Smooth muscle cell (in vitro differentiated cells): ENCODE results near the gene EMC1. TPM values are rescaled to one million over a fixed set of nuclear protein-coding genes. Genes with fewer than 3 reads are reported as not detected.

ENCODE experiments used
- DNase-seq: peaks from one replicate; lab custom pipeline; 2025; ENCODE audit not compliant: unreplicated experiment; lab: John Stamatoyannopoulos, UW
- H2AFZ ChIP-seq: fragments of 200-600 bp; sonication (generic); 2 replicates; pipeline ENCODE4 v1.6.0; 2016; ENCODE audit warnings: antibody characterized with exemption, low read depth, mild to moderate bottlenecking
- H3F3A ChIP-seq: fragments of 200-600 bp; sonication (generic); 2 replicates; pipeline ENCODE4 v1.6.0; 2017; ENCODE audit warnings: antibody characterized with exemption, low read depth
- H3K27ac ChIP-seq: fragments of 200-600 bp; sonication (generic); 2 replicates; pipeline ENCODE4 v1.5.1; 2016; ENCODE audit warnings: low read depth, mild to moderate bottlenecking
- H3K27me3 ChIP-seq: fragments of 200-600 bp; sonication (generic); 2 replicates; pipeline ENCODE4 v1.6.1; 2016; ENCODE audit warnings: low read depth, mild to moderate bottlenecking
- H3K36me3 ChIP-seq: fragments of 200-600 bp; sonication (generic); 2 replicates; pipeline ENCODE4 v1.5.1; 2016; ENCODE audit warnings: low read depth
- H3K4me1 ChIP-seq: fragments of 200-600 bp; sonication (generic); 2 replicates; pipeline ENCODE4 v1.5.1; 2016; ENCODE audit warnings: low read depth
- H3K4me2 ChIP-seq: fragments of 200-600 bp; sonication (generic); 2 replicates; pipeline ENCODE4 v1.6.0; 2016; ENCODE audit warnings: mild to moderate bottlenecking
- H3K4me3 ChIP-seq: fragments of 200-600 bp; sonication (generic); 2 replicates; pipeline ENCODE4 v1.5.1; 2016; ENCODE audit warnings: mild to moderate bottlenecking
- H3K79me2 ChIP-seq: fragments of 200-600 bp; sonication (generic); 2 replicates; pipeline ENCODE4 v1.6.0; 2016; ENCODE audit warnings: low read depth, mild to moderate bottlenecking
- H3K9ac ChIP-seq: fragments of 200-600 bp; sonication (generic); 2 replicates; pipeline ENCODE4 v1.6.0; 2016; ENCODE audit warnings: low read depth
- H3K9me3 ChIP-seq: fragments of 200-600 bp; sonication (generic); replicated peaks from 2 replicates; pipeline ENCODE4 v1.5.1; 2016; ENCODE audit warnings: low read depth
- H4K20me1 ChIP-seq: fragments of 200-600 bp; sonication (generic); 2 replicates; pipeline ENCODE4 v1.6.0; 2016; ENCODE audit warnings: low read depth
- CTCF ChIP-seq: fragments of 200-600 bp; sonication (generic); IDR thresholded peaks from 2 replicates; pipeline ENCODE4 v1.5.1; 2017; ENCODE audit warnings: borderline replicate concordance, mild to moderate bottlenecking, antibody characterized with exemption; ENCODE audit not compliant: insufficient read depth, poor library complexity, severe bottlenecking
- WGBS: methylation state at CpG from one replicate; pipeline ENCODE4 v1.1.7; 2016; ENCODE audit warnings: low lambda C conversion rate; 5-methylcytosine and 5-hydroxymethylcytosine counted together
- polyA plus RNA-seq: library from polyadenylated mRNA; unstranded; fragments of >200 nt; fragmentation: Nextera tagmentation; extraction: Ambion mirVana; gene quantifications from 2 replicates; pipeline ENCODE4 v1.2.1, GENCODE V29; 2016
- total RNA-seq: library from RNA; depleted of rRNA; stranded (reverse); fragments of >200 nt; gene quantifications from 2 replicates; pipeline ENCODE4 v1.2.3, GENCODE V29; 2014

Gene EMC1
- total and polyA plus RNA-seq, 2 experiments from 2014 or later: 48.8 to 54.4 TPM

- DNase-seq: no peak
- Histone ChIP-seq H3K9ac (no peak overlapping the region), H3F3A (no peaks in the 10 kb centered on the region), H3K36me3 (no peaks in the 10 kb centered on the region), H3K4me1 (peaks cover 19% of the 10 kb centered on the region), H3K9me3 (no peaks in the 10 kb centered on the region), H3K27me3 (no peaks in the 10 kb centered on the region), H2AFZ (no peak overlapping the region), H3K4me2 (no peak overlapping the region), H3K79me2 (peaks cover 47% of the 10 kb centered on the region), H3K27ac (no peak overlapping the region), H4K20me1 (peaks cover 6% of the 10 kb centered on the region), H3K4me3 (no peak overlapping the region)
- 97% methylated on average over 4 of the region's 4 CpGs for WGBS
- no peak for TF ChIP-seq CTCF
Observed at GRCh38 chr1:19255288-19255687, 4.0 kb upstream of the EMC1 start.

DNA sequence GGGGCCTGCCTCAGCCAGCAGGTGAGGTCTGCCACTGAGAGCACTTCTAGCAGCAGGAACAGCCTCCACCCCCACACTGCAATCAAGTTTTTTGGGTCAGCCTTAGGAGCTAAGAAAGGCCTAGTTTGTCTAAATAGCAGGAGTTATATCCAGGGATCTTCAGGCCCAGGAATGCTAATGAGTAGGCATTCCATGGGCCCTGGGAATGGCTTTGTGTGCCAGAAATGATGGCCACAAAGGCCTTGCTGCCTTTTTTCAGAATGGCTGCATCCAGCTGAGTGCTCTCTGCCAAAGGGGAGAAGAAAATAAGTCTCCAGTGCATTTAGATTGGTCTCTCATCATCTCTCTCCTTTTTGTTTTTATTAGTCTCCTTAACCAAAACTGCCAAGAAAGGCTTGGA lies 3.1 kb upstream of the EMC1 start:
- H3K79me2 ChIP-seq: peaks cover 55% of the 10 kb centered on the region
- H3K9ac ChIP-seq: no peak overlapping the region
- H3K9me3 ChIP-seq: no peaks in the 10 kb centered on the region
- peaks cover 6% of the 10 kb centered on the region for H4K20me1 ChIP-seq
- H3K4me3 ChIP-seq: no peak overlapping the region
- no peak overlapping the region for H2AFZ ChIP-seq
- no peaks in the 10 kb centered on the region for H3K27me3 ChIP-seq
- peaks cover 21% of the 10 kb centered on the region for H3K4me1 ChIP-seq
- no peaks in the 10 kb centered on the region for H3K36me3 ChIP-seq
- H3K4me2 ChIP-seq: no peak overlapping the region
- H3F3A ChIP-seq: no peaks in the 10 kb centered on the region
- TF ChIP-seq CTCF: no peak
- DNase-seq: no peak
- H3K27ac ChIP-seq: no peak overlapping the region

DNA sequence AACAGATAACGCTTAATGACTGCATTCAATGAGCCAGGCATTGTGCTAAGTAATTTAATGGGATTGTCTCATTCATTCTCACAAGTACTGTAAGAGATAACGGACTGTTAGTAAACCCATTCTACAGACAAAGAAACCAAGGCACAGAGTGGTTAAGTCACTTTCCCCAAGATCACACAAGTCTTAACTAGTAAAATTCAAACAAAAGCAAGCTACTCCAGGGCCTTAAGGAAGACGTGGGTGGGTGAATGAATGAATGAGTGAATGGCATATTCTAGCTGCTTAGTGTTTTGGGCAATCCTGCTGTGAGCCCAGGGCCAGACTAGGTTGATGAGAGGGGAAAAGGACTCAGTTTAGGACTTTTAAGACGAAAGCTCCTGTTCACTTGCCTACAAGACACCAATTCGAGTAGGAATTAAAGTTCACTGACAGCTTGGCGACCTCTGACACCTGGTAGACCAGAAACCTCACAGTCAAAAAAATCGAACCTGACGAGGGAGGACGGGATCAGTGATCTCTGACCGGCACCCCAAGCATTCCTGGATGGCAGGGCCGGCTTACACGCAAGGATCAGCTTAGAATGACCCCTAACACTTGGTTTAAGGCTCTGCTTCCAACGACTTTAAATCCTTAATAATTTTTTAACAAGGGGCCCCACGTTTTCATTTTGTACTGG lies 557 bp downstream of the EMC1 start:
- no peak for DNase-seq
- Histone ChIP-seq H3K4me3 (peak overlapping the region; percentile 97), H3K9ac (peak overlapping the region; percentile 94), H3K27ac (peak overlapping the region; percentile 92), H4K20me1 (peaks cover 13% of the 10 kb centered on the region), H3K27me3 (no peaks in the 10 kb centered on the region), H3K79me2 (peaks cover 84% of the 10 kb centered on the region), H3K36me3 (no peaks in the 10 kb centered on the region), H3K4me2 (peak overlapping the region; percentile 98), H3K9me3 (no peaks in the 10 kb centered on the region), H2AFZ (peak overlapping the region; percentile 98), H3F3A (no peaks in the 10 kb centered on the region), H3K4me1 (peaks cover 21% of the 10 kb centered on the region)
- WGBS: 14% methylated on average over 14 of the region's 14 CpGs
- no peak for TF ChIP-seq CTCF
